RPMI8226 (cell line): ENCODE measurements around the gene MAP7.
A peak's percentile ranks its signal among the peaks of the same experiment; 100 is the strongest.
"Not testable (repeated sequence)": the region's sequence is repeated elsewhere in the genome, so short reads cannot be mapped to it uniquely, and the experiment has no call there.

Experiments used
- DNase-seq: peaks from one replicate; pipeline ENCODE4 v3.0.0-alpha.2; 2015

The MAP7 gene

GRCh38 chr6:136331461-136331860 lies 218.8 kb downstream of the MAP7 start:
- no peak for DNase-seq

- no peak for DNase-seq
Observed at GRCh38 chr6:136330634-136331033, 219.6 kb downstream of the MAP7 start.

- no peak for DNase-seq
Observed at GRCh38 chr6:136326038-136326553, 224.1 kb downstream of the MAP7 start.

GRCh38 chr6:136324686-136325380 lies 225.4 kb downstream of the MAP7 start:
- DNase-seq: no peak

GRCh38 chr6:136323431-136324112 lies 226.7 kb downstream of the MAP7 start:
- no peak for DNase-seq

- no peak for DNase-seq
Observed at GRCh38 chr6:136319732-136320131, 230.5 kb downstream of the MAP7 start.

GRCh38 chr6:136318676-136319075 lies 231.5 kb downstream of the MAP7 start:
- no peak for DNase-seq

- no peak for DNase-seq
Observed at GRCh38 chr6:136317971-136318370, 232.3 kb downstream of the MAP7 start.

- DNase-seq: peak; percentile 67
Observed at GRCh38 chr6:136317021-136317694, 233.1 kb downstream of the MAP7 start.

GRCh38 chr6:136315594-136315993 lies 234.6 kb downstream of the MAP7 start:
- no peak for DNase-seq

GRCh38 chr6:136312975-136313374 lies 237.2 kb downstream of the MAP7 start:
- no peak for DNase-seq

GRCh38 chr6:136309729-136310311 lies 240.4 kb downstream of the MAP7 start:
- DNase-seq: no peak

- DNase-seq: no peak
Observed at GRCh38 chr6:136309171-136309570, 241.1 kb downstream of the MAP7 start.

- not testable (repeated sequence) for DNase-seq
Observed at GRCh38 chr6:136308469-136308868, 241.8 kb downstream of the MAP7 start.

- DNase-seq: no peak
Observed at GRCh38 chr6:136307351-136307750, 242.9 kb downstream of the MAP7 start.

- DNase-seq: no peak
Observed at GRCh38 chr6:136306466-136306865, 243.8 kb downstream of the MAP7 start.

- no peak for DNase-seq
Observed at GRCh38 chr6:136304410-136304809, 245.8 kb downstream of the MAP7 start.

- DNase-seq: no peak
Observed at GRCh38 chr6:136303516-136303915, 246.7 kb downstream of the MAP7 start.

- DNase-seq: no peak
Observed at GRCh38 chr6:136294621-136295020, 255.6 kb downstream of the MAP7 start.
